GM19043 (cell line): Measurements from ENCODE around the gene CHSY1.

Experiments used
- ATAC-seq: cut with Tn5 transposase; IDR thresholded peaks from one replicate; pipeline ENCODE4 v1.9.1; 2021; ENCODE audit warnings: low read depth; ENCODE audit not compliant: unreplicated experiment

The CHSY1 gene

GRCh38 chr15:101192081-101192480 is 59.8 kb downstream of the CHSY1 start:
- no peak for ATAC-seq

DNA sequence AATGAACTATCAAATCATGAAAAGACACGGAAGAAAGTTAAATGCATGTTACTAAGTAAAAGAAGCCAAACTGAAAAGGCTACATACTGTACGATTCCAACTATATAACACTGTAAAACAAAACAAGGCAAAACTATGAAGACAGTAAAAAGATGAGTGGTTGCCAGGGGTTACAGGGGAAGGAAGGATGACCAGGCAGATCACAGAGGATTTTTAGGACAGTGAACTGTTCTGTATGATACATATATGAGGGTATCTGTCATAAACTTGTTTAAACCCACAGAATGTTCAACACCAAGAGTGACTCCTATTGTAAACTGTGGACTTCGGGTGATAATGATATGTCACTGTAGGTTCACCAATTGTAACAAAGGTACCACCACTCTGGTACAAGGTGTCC is 60.6 kb downstream of the CHSY1 start:
- ATAC-seq, result no peak

DNA sequence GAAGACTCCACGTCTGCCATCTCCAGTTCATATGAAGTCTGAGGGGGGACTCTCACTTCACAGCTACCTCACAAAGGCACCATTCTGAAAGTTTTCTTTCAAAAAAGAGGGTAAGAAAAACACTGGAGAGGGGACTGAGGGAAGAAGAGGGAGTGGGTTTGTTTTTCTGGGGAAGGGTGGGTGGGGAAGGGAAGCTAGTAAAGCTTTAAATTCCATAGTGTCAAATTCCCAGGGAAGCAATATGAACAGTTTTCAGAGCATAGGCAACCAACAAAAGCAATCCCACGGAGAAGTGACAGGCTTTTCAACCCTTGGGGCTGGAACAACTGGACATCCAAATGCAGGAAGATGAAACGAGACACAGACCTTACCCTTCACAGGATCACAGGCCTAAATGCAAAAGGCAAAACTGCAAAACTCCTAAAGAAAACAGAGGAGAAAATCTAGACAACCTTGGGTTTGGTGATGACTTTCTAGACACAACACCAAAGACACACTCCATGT is 61.7 kb downstream of the CHSY1 start:
- no peak for ATAC-seq

- no peak for ATAC-seq
Observed at GRCh38 chr15:101189409-101190091, 62.3 kb downstream of the CHSY1 start.

DNA sequence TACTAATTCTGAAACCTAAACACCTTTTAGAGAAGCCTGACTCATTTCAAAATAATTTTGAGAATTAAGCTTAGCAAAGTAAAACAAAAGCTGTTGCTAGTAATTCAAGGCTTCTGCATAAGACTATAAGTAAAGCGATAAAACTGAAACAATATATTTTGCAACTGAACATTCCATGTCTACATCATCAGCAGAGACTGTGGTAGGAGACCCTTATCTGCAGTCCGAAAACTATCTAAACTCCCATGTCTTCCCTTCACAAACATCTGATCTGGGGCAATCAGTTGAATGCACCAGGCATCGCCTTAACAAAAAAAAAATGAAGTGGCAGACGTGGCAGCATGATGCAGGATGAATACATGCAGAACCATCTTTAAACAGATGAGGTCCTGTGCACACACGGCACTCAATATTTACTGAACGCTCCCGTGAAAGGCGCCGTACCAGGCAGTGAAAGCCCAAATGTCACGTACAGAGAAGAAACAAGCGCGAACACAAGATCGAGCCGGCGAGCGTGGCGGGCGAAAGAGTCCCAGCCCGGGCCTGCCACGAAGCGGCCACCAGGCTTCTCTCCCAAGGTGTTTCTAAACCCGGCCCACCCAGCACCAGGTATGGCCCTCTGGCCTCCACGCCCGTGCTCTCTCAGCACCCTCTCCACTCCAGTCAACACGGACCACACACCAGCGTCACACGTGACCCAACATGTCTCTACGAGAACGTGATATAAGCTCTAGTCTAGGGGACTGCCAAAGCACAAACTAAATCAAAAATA is 63.0 kb downstream of the CHSY1 start:
- ATAC-seq, result peak; percentile 61

- ATAC-seq, result peak; percentile 58
Observed at GRCh38 chr15:101187820-101188636, 63.8 kb downstream of the CHSY1 start.

GRCh38 chr15:101185770-101186169 is 66.1 kb downstream of the CHSY1 start:
- no peak for ATAC-seq

DNA sequence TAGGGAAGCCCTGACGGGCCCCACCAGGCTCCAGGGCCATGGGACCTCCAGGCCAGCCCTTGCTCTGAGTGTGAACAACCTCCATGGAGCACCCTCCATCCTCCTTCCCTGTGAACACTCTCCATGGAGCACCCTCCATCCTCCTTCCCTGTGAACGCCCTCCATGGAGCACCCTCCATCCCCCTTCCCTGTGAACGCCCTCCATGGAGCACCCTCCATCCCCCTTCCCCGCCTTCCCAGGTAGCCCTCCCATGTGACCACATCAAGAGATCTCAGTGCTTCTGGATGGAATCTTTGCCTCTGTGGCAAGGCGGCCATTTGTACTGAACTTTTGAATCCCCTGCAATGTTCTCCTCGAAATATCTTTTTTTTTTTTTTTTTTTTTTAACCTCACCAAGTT is 66.5 kb downstream of the CHSY1 start:
- ATAC-seq, result no peak

DNA sequence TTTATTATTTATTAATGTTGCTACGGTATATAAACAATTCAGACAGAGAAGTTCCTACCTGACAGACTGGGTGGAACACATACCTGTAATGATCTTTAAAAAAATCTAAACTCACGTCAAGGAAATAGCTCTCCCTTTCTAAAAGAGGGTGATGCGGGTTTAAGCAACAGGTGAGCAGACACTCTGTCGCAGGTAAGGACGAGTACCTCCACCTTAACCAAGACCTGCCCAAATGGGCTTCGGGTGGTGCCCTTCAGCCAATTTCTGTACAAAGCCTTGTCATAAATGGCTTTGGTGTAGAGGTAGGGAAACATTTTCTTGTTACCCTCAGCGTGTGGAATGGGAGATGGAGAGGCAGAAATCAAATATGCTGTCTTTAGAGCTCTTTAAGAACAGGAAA is 67.0 kb downstream of the CHSY1 start:
- ATAC-seq, result no peak

- no peak for ATAC-seq
Observed at GRCh38 chr15:101183931-101184305, 67.9 kb downstream of the CHSY1 start.

- ATAC-seq, result no peak
Observed at GRCh38 chr15:101183226-101183930, 68.5 kb downstream of the CHSY1 start.

- ATAC-seq, result no peak
Observed at GRCh38 chr15:101182215-101182614, 69.6 kb downstream of the CHSY1 start.

DNA sequence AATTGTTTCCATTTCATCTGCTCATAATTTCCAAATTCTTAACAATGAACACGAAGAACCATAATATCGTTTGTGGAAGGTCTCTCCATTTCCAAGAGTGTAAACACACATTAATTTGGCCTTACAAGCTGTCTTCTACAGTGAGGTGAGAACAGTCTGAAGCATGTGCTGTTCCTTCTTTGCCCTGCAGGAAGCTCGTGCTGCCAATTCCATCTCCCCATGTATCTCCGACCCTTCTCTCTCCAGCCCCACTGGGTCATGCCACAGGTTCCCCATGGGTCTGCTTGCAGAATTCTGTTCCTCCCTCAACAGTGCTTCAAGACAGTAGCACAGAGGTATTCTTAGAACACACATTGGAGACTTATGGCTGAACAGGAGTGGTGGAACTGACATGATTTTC is 70.5 kb downstream of the CHSY1 start:
- ATAC-seq, result no peak

GRCh38 chr15:101180620-101181307 is 71.1 kb downstream of the CHSY1 start:
- no peak for ATAC-seq

DNA sequence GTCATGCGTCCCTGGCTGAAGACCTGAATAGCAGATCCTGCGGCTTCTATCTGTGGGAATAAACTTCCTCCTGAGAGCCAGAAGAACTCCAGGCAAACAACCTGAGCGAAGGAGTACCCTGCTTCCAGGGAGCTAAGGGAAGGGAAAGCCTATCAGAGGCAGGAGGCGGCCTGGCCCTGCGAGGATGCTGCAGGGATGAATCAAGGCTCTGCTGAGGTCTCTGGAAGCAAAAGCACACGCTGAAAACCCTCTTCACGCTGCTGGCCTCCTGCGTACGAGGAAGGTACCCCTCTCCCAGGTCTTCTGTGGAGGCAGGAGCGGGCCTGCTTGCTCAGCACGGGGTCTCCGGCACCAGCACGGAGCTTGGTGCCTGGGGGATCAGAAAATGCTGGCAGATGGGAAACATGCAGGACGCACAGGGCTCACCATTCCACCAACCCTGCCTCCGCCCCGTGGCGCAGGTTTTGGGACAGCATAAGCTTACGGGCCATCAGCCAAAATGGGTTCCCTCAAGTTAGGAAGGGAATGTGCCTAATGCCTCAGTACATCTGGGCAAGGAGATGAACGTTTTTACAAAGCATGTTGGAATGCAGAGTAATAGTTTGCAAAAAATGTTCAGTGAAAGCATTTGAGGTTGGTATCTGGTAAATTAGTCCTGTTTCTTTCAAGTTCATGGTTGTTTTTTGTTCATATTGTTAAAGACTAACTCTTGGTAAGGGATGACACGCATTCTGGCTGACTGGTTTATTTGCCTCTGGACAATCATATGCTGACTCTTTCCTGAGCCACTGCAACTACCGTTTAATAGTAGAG is 72.3 kb downstream of the CHSY1 start:
- no peak for ATAC-seq

DNA sequence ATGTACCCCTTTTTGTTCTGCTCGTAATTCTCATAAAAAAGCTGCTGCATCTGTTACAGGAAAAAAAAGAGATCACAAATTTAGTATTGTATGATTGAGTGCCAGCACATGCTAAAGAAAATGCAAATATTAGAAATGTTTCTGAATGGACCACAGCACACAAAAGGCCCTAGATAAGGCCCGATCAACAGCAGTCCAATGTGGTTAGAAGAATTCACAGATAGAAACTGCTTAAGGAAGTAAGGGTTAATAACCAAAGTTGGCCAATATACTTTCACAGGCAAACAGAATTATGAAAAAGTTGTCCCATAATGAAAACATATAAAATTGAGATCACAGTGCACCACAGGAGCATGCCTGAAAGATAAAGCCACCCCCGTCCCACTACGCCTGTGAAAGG is 72.9 kb downstream of the CHSY1 start:
- no peak for ATAC-seq

GRCh38 chr15:101178479-101178878 is 73.4 kb downstream of the CHSY1 start:
- no peak for ATAC-seq

GRCh38 chr15:101177866-101178265 is 74.0 kb downstream of the CHSY1 start:
- ATAC-seq, result no peak

DNA sequence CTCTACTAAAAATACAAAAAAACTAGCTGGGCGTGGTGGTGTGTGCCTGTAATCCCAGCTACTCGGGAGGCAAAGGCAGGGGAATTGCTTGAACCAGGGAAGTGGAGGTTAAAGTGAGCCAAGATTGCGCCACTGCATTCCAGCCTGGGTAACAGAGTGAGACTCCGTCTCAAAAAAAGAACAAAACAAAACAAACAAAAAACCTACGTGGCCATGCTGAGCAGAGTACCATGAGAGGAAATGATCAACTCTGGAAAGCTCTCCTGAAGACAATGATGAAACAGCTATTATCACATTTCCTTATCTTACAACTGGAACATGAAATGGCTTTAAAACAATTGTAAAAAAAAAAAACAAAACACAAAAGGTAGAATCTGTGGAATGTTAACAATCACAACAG is 75.2 kb downstream of the CHSY1 start:
- ATAC-seq, result no peak
